HG02798 (cell line): Measurements from ENCODE around the gene SNAP47.

Experiments used
- ATAC-seq: cut with Tn5 transposase; IDR thresholded peaks from one replicate; pipeline ENCODE4 v1.9.1; 2021; ENCODE audit warnings: mild to moderate bottlenecking; ENCODE audit not compliant: unreplicated experiment, poor library complexity

SNAP47 gene

DNA sequence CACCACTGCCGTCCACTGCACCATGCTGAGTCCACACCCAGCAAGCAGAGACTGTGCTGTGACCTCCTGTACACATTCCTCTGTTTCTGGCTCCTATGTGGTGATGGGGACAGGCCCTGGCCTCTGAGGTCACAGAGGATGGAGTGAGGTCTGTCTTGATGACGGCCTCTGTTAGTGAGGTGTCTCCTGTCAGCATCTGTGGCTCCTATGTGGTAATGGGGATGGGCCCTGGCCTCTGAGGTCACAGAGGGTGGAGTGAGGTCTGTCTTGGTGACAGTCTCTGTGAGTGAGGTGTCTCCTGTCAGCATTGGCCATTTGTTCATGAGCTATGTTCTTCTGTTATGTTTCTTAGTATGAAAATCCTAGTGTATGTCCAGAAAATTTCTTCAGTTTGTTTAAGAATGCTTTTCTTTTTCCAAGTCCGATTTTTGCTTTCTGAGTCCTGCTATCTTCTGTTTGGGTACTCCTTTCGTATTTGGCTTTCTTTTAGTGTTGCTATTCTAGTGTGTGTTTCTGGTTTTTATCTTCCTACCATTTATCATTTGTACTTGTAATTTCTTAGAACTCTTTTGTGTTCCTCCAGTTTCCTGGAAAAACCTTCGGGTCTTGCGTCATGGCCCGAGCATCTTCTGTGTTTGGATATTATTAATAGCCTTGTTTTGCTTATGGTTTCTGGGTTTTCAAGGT, 13.4 kb downstream of the SNAP47 start:
- no peak for ATAC-seq

DNA sequence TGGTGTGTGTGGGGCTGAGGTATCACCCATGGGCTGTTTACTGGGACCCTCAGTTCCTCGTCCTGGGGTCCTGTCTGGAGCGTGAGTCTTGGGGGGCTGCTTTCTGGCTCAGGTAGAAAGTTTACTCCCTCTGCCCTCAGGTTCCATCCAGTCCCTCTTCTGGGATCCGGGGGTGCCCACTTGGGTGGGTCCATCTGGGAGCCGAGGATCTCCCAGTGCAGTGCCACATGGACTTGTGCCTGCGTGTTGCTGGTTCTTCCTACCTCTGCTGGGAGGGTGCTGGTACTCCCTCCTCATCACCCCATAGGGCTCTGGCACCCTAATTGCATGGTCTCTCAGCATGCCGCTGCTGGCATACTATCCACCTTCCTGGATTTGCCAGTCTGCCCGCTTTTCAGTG, 14.0 kb downstream of the SNAP47 start:
- ATAC-seq, result no peak

DNA sequence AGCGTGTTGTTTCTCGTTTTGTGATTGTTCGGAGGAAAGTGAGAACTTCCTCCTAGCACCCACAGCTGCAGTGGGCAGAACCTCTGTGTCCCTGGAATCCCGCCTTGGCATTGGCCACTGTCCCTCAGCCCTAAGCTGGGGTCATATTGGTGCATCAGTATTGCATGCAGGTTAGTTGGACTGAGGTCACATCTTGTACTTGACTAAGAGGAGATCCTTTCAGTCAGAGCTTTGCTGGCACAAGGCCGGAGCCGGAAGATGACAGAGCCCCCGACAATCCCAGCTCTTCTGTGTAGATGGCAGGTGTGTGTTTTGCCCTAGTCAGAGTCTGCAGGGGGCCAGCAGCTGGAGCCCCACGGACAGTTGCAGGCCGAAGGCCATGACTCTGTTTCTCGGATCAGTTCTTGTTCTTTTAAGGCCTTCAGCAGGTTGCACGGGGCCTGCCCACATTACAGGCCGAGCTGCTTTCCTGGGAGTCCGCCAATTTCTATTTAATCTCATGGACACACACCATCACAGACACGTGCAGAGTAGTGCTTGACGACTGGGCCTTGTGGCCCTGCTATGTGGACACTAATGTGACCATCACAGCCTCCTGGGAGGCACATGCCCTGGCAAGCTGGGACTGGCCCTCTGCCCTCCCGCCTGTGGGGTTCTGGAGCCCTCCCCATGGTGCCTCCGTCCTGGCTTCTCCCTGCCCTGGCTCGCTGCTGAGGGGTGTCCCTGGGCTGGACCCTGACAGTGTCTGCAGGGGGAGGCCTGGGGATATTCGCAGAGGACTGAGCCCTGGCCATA, 14.9 kb downstream of the SNAP47 start:
- no peak for ATAC-seq

DNA sequence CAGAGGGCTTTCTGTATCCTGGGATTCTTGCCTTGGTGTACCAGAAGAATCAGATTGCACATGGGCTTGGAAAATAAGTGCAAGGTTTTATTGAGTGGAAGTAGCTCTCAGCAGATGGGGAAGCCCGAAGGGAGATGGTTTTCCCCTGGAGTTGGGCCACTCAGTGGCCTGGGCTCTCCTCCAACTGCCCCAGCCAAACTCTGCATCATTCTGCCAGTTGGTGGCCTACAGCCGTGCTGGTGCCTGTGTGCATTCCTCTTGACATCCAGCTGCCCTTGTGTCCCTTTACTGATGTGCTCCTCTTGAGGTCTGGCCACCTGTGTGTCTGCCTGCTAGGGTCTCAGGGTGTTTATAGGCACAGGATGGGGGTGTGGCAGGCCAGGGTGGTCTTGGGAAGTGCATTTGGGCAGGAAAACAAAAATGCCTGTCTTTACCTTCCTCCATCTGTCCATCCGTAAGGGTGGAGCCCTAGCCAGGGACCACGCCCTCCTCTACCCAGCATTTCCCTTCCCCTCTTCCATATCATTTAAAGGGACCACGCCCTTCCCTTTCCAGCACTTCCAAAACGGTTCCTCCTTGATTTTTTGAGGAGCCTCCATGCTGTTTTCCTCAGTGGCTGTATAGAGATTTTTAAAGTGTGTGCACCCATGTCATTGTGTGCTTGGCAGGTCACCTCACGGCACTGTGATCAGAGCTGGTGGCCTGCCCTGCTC, 18.9 kb downstream of the SNAP47 start:
- ATAC-seq, result no peak

DNA sequence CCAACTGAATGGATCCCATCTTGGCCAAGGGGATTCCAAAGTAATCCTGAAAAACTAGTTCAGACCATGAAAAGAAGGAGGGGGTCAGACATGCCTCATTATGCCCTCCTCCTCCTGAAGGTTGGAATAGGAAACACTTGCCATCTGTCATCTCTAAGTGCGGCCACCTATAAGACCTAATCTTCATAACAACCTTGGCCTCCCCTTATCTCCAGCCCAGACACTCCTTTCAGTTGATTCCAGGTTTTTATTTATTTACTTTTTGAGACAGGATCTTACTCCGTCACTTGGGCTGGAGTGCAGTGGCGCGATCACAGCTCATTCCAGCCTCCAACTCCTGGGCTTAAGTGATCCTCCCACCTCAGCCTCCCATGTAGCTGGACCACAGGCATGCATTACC, 19.7 kb downstream of the SNAP47 start:
- ATAC-seq, result no peak

DNA sequence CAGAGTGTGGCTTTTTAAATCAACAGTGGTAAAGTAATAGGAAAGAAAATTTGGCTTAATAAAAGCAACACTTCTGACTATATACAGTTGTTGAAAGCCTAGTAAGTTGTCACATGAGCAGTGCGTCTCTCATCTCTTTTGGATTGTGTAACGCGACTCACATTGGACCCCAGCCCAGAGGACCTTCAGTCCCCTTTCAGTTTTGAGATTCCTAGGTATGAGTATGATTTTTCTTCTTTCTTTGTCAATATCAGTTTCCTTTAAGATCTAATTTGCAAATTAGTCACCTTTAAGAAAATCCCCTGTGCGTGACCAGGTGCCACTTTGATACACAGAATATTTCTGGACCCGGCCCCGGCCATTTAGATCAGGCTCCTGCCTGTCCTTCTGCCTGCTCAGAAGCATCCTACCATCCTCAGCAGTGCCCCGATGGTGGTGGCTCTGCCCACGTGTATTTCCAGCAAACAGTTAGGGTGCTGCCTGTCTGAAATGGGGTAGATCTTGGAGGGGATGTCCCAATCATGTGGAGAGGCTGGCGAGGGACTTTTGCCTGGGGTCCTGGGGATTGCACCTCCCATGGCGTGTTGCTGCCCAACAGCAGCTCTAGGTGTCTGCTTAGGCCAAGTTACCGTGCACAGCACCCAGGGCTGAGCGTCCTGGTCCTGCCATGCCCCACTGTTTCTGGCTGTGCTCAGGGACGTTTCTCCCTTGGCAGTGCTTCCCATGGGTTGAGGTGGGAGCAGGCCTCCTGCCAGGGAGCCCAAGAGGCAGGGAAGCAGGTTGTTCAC, 21.1 kb downstream of the SNAP47 start:
- no peak for ATAC-seq

DNA sequence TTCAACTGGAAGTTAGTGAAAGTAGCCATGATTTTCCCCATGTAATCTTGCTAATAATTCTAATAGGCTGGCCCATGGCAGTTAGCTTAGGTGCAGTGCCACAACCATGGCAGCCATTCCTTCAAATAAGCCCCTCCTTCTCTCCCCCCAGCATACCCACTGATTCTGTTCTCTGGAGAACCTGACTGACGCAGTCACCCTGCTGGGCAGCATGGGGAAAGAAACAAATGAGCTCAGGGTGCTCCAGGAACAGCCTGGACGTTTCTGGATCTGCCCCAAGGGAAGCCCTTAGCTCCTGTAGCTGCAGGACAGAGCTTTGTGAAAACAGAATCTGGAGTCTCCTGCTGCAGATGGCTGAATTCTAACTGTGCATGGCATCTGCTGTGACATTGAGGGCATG, 22.5 kb downstream of the SNAP47 start:
- ATAC-seq, result no peak

DNA sequence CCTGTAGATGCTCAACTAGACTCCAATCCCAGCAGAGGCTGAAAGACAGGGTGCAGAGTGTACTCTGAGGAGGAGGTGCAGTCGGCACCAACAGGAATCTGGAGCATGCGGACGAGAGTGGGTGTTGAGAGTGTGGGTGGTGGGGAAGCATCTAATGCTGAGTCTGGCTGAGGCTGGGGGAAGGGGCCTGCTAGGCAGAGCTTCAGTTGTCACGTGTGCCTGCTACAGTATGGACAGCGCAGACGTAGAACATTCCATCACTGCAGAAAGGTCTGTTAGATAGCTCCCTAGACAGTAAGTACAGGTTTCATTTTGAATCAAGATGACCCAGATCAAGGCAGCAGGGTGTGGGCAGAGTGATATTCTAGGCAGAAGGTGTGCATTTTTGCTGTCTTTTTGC, 23.1 kb downstream of the SNAP47 start:
- peak; percentile 47 for ATAC-seq

DNA sequence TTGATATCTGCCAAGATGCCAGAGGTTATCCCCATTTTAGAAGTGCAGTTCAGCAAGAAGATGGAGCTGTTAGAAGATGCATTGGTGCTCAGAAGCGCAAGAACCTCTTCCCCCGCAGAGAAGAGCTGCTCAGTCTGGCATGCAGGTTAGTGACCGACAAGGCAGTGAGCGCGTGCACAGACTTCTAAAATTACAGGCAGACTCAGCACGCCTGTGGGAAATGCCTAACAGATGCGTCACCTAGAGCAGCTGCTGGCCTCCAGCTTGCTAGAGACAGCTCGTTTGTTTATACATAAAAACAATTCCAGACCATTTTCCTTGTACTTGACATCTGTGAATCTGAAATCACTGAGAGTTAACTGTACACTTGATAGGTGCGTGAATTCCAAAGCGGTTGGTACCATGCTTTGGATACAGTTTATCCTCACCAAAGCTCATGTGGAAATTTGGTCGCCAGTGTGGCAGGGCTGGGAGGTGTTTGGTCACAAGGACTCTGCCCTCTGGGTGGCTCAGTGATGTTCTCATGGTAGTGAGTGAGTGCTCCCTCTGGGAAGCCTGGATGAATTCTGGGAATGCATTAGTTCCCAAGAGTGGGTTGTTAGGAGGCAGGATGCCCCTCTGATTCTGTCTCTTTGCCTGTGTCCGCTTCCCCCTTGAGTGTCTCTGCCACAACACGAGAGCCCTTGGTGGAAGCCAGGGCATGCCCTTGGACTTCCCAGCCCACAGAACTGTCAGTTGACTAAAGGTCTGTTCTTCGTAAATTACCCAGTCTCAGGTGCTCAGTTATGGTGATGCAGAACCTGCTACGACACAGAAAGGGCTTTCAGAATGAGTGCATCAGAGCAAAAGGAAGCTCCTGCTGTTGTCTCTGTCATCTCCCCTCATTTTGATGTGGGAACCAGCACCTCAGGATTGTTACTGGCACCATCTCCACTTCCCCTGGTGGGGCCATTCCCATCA, 24.4 kb downstream of the SNAP47 start:
- no peak for ATAC-seq

DNA sequence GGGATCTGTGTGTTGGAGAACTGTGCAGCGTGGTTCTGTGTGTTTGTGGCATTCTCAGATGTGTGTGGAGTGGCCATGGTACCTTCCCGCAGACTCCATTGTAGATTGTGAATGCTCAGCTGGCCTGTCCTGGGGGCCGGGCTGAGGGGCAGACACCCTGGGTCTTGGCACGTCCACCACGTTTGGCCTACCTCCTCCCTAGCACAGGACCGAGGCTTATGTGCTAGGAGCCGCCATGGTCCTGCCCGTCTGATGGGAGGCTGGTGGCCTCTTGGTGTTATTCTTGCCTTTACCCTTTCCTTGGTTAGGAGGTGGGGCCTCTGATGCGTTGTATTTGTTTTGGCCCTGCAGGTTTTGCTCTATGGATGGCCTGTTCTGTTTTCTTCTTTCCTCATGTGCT, 25.1 kb downstream of the SNAP47 start:
- ATAC-seq, result no peak

DNA sequence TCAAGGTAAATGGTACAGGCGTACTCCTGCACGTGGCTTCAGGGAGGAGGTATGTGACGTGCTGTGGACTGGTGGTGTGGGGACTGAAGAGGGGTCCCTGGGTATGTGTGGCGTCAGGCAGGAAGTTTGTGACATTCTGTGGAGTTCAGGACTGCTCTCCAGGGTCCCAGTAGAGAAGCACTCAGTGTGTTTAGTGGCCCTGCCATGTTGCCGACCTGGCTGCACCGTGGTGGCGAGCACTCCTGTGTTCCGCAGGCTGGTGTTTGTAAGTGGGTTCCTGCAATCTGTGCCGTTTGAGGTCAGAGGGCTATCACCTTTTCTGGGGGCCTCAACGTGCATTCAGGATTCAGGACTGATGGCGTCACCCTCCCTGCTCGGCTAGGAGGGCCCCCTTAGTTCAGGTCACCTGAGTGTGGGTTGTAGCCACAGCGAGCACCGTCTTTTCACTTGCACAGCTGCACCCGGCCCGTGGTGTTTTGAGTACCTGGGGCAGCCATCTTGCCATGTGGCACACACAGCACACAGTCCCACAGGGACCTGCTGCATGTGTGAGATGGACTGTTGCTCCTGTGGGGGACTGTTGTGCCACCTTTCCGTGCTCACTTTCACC, 26.5 kb downstream of the SNAP47 start:
- ATAC-seq, result no peak

DNA sequence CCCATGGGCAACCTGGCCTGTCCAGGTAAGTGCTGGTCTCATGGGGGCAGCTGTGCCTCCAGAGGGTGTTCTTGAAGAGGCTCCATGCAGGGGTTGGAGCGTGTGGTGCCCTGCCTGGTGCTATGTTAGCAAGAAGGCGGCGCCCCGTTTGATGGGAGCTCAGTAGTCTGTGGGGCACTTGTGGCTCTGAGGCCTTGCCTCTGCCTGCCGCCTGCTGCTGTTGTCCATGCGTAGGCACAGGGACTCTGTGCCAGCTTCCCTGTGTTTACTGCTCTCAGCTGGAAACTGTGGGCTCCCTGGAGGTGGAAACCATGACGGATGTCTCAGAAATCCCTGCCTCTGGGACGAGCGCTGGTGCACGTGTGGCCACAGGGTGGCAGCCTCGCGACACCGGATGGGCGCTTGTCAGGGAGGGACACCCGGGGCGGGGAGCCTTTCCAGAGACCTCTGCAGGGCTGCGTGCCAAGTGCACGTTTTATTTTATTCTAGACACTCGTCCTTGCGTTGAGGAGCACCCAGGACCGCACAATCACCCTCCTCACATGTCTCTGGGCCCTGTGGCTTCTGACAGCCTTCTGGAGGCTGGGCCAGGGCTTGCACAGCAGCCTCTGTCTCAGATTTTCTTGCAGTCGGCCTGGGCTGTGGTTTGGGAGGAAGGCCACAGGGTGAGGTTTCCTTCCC, 27.1 kb downstream of the SNAP47 start:
- ATAC-seq, result peak; percentile 75

DNA sequence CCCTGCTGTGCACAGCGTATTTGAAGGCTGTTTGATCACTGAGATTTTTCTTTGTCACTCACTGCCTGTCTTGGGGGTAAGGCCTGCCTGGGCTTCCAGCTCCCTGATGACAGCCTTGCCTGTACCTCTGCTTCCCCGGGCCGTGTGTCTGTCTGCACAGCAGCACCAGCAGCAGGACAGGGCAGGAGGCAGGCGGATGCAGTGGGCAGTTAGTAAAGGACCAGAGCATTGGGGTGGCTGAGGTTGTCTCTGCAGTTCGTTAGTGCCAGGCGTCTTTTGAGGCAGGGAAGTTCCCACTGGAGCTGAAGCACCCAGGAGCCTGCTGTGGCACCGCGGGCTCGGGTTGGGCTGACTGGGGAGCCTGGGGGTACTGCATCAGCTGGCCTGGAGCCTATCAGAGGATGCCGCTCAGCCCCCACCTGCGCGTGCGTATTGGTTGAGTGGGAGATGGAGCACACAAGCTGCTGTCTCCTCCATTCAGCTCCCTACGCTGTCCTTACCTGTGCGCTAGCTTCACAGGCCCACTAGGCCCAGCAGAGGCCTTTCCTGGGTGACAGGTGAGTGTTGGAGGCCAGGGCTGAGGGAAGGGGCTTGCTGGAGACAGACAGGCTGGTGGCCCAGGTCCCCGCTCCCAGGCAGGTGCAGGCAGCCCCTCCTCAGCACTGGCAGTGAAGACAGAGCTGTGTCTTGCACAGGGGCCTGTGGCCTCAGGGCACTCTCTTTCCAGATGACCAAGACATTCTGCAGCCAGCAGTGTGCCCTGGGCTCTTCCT, 28.2 kb downstream of the SNAP47 start:
- no peak for ATAC-seq

DNA sequence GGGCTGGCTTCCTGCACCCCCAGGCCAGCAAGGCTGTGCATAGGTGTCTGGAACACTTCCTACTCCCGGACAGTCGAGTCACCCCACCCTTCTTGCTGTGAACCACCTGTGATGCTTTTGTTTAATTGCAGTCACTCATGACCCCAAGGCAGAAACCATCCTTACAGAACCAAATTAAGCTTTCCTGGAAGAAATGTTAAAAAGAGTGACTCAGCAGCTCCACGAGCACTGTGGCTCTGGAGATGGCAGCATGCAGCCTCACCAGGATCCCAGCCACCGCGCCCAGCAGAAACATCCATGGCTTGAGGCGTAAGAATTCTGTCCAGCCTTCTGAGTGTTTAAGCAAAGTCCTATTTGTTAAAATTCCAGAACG, 28.8 kb downstream of the SNAP47 start:
- ATAC-seq, result no peak

DNA sequence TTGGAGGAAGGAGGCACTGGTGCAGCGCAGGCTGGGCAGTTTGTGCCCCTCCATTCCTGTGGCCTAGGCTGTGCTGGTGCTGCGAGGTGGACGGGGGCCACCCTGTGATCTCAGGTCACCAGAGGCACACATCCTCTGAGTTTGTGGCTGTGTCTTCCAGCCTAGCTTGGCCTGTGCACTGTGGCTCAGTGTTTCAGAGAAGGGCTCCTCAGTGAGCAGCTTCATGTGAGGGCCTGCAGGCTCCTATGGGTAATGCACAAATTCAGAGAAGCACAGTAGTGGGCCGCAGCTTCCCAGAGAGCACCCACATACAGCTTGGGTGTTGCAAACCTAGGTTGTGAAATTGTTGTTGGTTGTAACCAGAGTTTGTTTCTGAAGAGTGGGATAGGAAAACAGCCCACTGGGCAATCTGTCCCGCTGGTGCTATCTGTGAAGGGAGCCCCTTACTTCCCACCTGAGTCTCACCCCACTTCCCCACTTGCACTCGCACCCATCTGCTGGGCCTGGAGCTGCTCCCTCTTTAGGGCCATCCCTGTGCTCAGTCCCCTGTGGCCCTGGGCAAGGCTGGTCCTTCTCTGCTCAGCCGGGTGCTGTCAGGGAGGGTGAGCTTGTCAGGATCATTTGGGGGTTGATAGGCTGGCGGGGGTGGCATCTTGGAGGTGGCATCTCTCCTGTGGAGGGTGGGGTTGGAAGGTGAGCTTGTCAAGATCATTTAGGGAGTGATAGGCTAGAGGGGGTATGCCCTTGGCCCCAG, 30.2 kb downstream of the SNAP47 start:
- no peak for ATAC-seq

DNA sequence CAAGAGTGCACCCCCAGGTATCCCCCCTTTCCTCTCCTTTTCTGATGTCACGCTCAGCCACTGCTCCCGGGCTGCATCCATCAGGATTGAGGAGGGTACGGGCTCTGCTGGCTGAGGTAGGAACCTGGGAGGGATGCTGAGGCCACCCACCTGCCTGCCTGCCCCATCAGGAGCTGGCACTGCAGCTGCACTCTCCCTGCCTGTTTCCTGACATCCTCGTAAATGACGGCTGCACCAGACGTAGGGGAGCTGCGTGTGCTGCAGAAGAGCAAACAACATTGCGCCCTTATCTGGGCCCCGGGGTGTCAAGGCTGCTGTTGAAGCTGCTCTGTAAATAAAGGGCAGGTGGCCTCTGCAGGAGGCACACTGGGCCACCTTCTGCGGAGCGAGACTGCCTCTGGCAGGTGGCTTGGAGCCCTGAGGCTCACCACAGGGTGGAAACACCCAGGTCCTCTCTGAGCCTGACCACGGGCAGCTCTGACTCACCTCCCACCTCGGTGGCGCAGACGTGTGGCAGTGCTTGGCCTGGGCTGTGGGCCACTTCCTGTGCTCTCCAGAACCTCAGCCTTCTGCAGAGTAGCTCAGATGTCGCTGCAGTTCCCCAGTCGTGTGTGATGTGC, 30.9 kb downstream of the SNAP47 start:
- ATAC-seq, result peak; percentile 35
